PFSK-1 (cell line): ENCODE data around the gene RNF148.

Experiments used
- POLR2AphosphoS5 ChIP-seq: IDR thresholded peaks from 2 replicates; pipeline ENCODE4 v1.6.1; 2012; ENCODE audit warnings: low read depth, mild to moderate bottlenecking, control low read depth, low read length, moderate library complexity
- REST ChIP-seq, 2 experiments: IDR thresholded peaks; 2 replicates each; pipeline versions ENCODE4 v1.6.1 to v1.8.0; 2011 to 2012; ENCODE audit warnings: low read depth in 2 of 2, low read length in 2 of 2, control low read depth in 1 of 2, inconsistent platforms in 1 of 2, mild to moderate bottlenecking in 1 of 2, moderate library complexity in 1 of 2; ENCODE audit not compliant: insufficient read depth in 1 of 2

- TF ChIP-seq REST (IDR thresholded peaks at IDR 0.05; ENCODE audit: insufficient read depth in 1 of 2, low read depth in 2 of 2, low read length in 2 of 2) = no peak
- TF ChIP-seq POLR2AphosphoS5 = no peak
These were observed 40.5 kb upstream of the RNF148 start for GRCh38 chr7:122743211-122743610.
